HepG2 (cell line): ENCODE results near the gene DOK1. TPM values are rescaled to one million over a fixed set of nuclear protein-coding genes. Genes with fewer than 3 reads are reported as not detected.

Experiments
- AGO2 ChIP-seq: fragments of 200-400 bp; formaldehyde crosslinking; optimal IDR thresholded peaks from 2 replicates; pipeline ENCODE3; 2017; ENCODE audit warnings: mild to moderate bottlenecking, low read depth, low read length, moderate library complexity
- NFYC ChIP-seq: IDR thresholded peaks from 2 replicates; pipeline ENCODE4 v1.6.1; 2016; ENCODE audit warnings: missing genetic modification reagents, missing compliant biosample characterization
- RBFOX2 ChIP-seq: fragments of 200-400 bp; formaldehyde crosslinking; IDR thresholded peaks from 2 replicates; pipeline ENCODE4 v1.6.1; 2017; ENCODE audit warnings: low read depth, mild to moderate bottlenecking, low read length
- ZHX2 ChIP-seq, 2 experiments: sonication (generic) in 1 of 2; formaldehyde crosslinking in 1 of 2; IDR thresholded peaks; 2 replicates each; pipeline versions ENCODE4 v1.6.1 to v1.9.0; 2014 to 2022; ENCODE audit warnings: antibody characterized with exemption in 1 of 2, borderline replicate concordance in 1 of 2, inconsistent platforms in 1 of 2, low read depth in 1 of 2, missing genetic modification reagents in 1 of 2
- ZNF580 ChIP-seq: IDR thresholded peaks from 2 replicates; pipeline ENCODE4 v1.6.1; 2016; ENCODE audit warnings: low read depth, borderline replicate concordance
- polyA plus RNA-seq, 8 experiments: library from polyadenylated mRNA; depleted of rRNA in 3 of 8; stranded (reverse) in 7 of 8; unstranded in 1 of 8; fragments of >200 nt; fragmentation: Illumina TruSeq in 4 of 8; extraction: Trizol in 4 of 8; gene quantifications; 2 replicates each; pipeline versions ENCODE4 v1.2.1 to v1.2.3, GENCODE V29; 2011 to 2016; ENCODE audit warnings: low read depth in 4 of 8, missing spikeins in 1 of 8, mixed read lengths in 1 of 8; ENCODE audit not compliant: insufficient read depth in 1 of 8
- total RNA-seq, 5 experiments: library from RNA; depleted of rRNA; stranded (reverse); fragments of >200 nt; fragmentation: Illumina TruSeq; extraction: Trizol; gene quantifications; 2 replicates each; pipeline ENCODE4 v1.2.3, GENCODE V29; 2016; ENCODE audit warnings: low read depth in 1 of 5

Gene DOK1
- total and polyA plus RNA-seq, 2 of the 13 experiments (the other 11 are each of a cell fraction or from before 2014, with no cell fraction given) = 0.53 to 0.74 TPM

GRCh38 chr2:74515981-74516633, 38.4 kb upstream of the DOK1 start (continued):
- 0 out of 2 replicates have a peak, but pooled peaks have one; percentile 1 for TF ChIP-seq ZHX2 (IDR thresholded peaks at IDR 0.05; ENCODE audit: low read depth)
- TF ChIP-seq ZHX2 (CRISPR knock-in tag; IDR thresholded peaks at IDR 0.05; ENCODE audit: borderline replicate concordance) = no peak
- TF ChIP-seq RBFOX2 = peak; percentile 59
- no peak for TF ChIP-seq ZNF580 (CRISPR knock-in tag)
- TF ChIP-seq AGO2 = peak; percentile 62
- peak; percentile 52; the same call in 1 of the 2 replicates for TF ChIP-seq NFYC (CRISPR knock-in tag)
